AG08395 (cell line): ENCODE results near the gene MAGIX.
"Not testable (repeated sequence)": the region's sequence is repeated elsewhere in the genome, so short reads cannot be mapped to it uniquely, and the experiment has no call there.

Source experiments
- DNase-seq: peaks from one replicate; pipeline ENCODE4 v3.0.0; 2012; ENCODE audit warnings: mixed read lengths, low spot score

The MAGIX gene

DNA sequence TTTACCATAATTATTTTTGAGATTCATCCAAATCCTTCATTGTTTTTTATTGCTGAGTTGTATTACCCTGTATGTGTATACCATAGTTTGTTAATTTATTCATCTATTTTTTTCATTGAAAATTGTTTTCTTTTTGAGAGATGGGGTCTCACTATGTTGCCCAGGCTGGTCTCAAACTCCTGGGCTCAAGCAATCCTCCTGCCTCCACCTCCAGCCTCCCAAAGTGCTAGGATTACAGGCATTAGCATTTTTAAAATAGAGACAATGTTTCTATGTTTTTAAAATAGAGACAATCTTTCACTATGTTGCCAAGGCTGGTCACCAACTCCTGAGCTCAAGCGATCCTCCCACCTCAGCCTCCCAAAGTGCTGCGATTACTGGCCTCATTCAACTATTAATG lies 1.6 kb upstream of the MAGIX start:
- no peak for DNase-seq

DNA sequence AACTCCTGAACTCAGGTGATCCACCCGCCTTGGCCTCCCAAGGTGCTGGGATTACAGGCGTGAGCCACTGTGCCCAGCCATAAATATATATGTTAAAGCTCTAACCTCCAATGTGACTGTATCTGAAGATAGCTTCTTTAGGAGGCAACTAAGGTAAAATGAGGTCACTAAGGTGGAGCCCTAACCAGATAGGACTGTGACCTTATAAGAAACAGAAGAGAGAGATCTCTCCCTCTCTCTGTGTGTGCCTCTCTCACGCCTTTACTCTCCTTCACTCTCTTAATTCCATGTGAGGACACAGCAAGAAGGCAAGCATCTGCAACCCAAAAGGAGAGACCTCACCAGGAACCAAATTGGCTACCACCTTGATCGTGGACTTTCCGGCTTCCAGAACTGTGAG lies 926 bp upstream of the MAGIX start:
- no peak for DNase-seq

DNA sequence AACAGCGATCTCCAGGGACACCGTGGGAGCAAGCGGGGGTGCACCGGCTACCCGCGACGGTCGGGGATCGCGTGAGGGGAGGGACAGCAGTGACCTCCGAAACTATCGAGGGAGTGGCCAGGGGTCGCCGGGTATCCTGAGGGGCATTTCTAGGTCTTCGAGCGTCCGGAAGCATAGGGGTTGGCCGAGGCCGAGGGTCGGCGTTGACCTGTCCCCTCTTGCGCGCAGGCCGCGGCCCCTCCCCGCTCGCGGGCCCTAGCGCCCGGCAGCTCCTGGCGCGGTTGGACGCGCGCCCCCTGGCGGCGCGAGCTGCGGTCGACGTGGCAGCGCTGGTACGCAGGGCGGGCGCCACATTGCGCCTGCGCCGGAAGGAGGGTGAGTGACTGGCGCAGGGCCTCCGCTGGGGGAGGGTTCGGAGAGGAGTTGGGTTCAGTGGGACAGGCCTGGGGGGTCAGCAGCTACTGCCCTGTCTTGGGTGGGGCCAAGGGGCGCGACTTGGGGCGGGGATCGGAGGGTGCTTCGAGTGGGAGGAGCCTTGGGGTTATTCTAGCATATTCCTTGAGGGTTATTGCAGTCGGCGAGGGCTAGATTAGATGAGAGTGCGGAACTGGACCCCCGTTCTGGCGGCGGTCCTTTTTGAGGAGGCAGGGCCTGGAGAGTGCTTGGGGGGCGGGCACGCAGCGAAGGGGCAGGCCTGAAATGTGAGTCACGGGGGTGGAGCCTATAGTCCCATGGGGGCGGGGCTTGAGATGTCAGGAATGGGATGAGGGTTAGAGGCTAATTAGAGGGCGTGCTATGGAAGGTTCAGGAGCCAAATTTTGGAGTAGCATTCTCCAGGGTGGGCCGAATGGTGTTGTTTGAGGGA lies 1.2 kb downstream of the MAGIX start:
- peak; percentile 74 for DNase-seq

DNA sequence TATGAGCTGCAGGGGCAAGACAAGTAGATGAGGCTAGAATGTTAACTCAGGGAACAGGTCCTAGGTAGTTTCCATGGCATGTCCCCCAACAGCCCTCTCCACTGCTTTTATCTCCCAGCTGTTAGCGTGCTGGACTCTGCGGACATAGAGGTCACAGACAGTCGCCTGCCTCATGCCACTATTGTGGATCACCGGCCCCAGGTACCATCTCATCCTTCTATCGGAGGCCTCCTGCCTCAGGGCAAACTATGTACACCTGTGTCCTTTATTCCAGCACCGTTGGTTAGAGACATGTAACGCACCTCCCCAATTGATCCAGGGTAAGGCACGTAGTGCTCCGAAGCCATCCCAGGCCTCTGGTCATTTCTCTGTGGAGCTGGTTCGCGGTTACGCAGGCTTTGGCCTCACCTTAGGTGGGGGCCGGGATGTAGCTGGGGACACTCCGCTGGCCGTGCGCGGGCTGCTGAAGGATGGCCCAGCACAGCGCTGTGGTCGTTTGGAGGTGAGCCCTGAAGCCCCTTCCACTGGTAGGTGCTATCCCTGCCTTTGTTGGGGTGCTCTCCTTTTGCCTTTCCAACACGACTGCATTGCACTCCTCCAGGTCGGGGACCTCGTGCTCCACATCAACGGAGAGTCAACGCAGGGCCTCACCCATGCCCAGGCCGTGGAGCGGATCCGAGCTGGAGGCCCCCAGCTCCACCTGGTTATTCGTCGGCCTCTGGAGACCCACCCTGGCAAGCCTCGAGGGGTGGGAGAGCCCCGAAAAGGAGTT lies 2.2 kb downstream of the MAGIX start:
- DNase-seq: no peak

DNA sequence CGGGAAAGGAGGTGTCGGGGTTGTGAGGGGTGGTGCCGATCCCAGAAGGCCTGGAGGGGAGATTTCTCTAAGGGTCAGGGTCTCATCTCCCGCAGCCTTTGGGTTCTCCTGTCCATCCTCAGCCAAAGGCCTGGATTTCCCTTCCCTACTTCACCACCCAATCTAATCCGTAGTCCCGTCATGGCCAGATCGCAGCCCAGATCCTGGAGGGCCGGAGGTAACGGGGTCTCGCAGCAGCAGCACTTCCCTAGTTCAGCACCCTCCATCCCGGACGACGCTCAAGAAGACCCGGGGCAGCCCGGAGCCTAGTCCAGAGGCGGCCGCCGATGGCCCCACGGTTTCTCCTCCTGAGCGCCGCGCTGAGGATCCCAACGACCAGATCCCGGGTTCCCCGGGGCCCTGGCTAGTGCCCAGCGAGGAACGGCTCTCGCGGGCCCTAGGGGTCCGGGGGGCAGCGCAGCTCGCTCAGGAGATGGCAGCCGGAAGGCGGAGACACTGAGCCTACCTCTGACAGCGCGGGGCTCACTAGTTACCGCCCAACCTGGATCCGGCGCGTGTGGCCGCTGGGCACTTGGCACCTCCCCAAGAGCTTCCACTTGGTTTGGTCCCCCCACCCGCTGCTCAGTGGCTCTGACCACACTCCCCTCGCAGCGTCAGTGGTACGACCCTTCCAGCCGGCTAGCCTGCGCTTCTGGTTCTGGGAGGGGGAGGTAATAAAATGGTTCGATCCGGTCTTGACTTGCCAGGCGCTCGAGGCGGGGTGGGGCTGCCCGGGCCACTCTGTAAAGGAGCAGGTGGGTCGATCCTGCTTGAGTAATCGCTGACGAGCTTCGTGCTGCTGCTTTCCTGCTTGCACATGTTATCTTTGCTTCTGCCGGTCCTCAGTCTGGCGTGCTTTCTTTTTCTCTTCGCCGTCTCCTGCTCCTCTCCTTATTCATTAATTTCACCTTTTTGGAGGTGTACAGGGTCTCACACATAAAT lies 3.6 kb downstream of the MAGIX start:
- no peak for DNase-seq

DNA sequence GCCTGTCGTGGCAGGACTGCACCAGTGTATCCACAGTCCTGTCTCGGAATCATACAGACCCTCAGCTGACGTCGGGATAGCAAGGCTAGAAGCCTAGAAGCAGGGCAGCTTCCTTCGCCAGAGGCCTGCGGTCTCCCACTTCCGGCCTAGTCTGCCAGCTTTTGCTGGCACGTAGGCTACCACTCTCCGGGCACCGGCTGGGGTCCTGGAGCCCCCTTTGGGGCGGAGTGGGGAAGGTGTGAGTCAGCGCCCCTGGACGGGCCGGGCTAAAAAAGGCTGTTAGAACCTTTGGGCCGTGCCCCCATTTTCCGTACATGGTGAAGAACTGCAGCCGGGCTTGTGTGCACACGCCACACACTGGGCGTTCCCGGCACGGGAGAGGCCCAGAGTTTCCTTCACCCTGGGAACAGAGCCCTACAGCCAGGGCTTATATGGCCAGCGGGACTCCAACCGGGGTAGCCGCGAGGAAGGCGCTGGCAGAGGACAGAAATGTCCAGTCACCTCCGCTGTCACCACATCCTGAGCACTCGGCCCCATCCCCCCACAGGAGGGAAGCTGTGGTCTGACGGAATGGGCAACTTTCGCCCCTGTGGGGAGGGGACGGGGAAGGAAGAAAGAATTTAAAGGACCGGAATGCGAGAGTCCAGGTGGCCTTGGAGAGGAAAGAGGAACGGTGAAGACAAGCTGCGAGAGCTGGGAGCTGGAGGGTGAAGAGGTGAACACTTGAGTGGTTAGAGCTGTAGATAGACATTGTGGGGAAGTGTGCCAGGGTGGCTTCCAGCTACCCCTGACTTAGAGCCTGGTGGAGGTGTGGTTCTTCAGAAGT lies 4.6 kb downstream of the MAGIX start:
- DNase-seq: peak; percentile 61

DNA sequence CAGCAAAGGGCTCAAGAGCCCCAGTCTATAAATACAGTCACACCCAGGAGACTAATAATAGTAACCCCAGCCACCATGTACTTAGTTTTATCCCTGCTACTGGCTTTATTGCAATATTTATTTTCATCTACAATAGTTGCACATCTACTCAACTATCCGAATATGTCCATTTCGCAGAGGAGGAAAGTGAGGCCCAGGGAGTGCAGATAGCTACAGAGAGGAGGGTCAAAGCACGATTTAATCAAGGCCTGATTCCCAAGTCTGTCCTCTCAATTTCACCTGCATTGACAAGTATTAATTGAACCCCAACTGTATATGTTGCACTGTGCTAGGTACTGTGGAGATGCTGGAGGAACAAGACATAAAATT lies 5.2 kb downstream of the MAGIX start:
- DNase-seq: no peak

DNA sequence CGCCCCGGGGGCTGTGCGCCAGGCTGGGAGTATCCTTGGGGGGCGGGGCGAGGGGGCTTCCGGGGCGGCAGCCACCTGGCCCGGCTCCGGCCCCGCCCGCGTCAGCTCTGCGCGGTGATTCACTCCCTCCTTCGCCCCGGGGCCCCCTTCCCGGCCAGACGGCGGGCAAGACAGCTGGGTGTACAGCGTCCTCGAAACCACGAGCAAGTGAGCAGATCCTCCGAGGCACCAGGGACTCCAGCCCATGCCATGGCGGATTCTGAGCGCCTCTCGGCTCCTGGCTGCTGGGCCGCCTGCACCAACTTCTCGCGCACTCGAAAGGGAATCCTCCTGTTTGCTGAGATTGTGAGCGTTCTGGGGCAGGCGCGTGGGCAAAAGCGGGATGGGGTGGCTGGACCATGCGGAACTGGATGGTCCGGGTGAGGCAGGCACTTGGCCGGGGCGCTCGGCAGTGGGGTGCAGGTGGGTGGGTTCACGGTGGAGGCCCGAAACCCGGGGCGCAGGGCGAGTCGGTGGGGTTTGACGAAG lies 9.3 kb downstream of the MAGIX start, which contains the start of gene PLP2:
PLP2 (plus strand) TSS at position 147 of the 528 bp plus-strand sequence; CDS start at position 250, 103 bp downstream.
- DNase-seq: peak; percentile 32

DNA sequence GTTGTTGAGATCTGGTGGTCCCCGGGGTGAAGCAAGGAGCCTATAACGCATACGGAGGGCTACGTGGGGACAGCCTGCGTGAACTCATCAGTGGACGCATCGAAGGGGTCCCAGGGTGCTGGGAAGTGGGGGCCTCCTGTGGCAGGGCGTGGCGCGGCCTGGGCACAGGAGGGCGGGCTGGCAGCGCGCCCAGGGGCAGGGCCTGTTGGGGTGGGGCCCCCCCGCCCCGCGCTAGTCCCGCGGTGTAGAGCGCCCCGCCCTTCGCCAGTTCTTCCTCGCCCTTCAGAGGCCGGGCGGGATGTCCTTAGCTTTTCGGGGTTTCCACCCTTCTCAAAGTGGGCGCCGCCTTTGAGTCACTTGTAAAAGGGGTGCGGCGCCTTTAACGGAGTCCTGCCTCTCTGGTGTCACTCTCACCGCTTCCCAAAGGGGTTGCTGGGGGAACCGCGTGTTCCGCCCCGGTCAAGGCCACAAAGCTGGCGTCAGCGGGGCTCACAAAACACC lies 9.8 kb downstream of the MAGIX start:
- DNase-seq: peak; percentile 48

DNA sequence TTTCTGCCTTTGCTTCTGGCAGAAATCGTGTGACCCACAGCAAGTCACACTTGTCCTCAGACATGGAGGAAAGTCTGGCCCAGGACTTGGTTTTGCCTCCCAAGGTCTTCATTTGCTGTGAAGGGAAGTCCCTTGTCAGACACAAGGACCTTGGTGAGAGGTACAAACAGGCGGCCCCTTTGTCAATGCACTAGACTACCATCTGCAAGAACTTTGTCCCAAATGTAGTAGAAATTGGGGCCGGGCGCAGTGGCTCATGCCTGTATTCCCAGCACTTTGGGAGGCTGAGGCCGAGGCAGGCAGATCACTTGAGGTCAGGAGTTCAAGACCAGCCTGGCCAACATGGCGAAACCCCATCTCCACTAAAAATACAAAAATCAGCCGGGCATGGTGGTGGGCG lies 11.0 kb downstream of the MAGIX start:
- not testable (repeated sequence) for DNase-seq

DNA sequence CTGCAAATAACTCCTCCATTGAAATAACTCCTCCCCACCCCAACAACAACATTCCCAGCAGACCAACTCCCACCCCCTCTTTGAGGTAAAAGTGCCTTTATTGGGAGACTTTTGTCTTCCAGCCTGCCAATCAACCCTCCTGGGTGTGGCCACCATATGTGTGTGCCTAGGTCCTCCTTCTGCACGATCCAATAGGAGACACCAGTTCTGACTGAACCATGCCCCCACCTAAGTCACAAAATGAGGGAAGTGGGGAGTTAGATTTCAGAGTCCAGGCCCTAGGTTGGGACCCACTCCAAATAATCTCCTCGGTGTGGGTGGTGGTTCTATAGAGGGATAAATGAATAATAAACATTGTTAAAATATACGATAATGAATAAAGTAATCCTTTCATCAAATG lies 12.2 kb downstream of the MAGIX start:
- DNase-seq: no peak

DNA sequence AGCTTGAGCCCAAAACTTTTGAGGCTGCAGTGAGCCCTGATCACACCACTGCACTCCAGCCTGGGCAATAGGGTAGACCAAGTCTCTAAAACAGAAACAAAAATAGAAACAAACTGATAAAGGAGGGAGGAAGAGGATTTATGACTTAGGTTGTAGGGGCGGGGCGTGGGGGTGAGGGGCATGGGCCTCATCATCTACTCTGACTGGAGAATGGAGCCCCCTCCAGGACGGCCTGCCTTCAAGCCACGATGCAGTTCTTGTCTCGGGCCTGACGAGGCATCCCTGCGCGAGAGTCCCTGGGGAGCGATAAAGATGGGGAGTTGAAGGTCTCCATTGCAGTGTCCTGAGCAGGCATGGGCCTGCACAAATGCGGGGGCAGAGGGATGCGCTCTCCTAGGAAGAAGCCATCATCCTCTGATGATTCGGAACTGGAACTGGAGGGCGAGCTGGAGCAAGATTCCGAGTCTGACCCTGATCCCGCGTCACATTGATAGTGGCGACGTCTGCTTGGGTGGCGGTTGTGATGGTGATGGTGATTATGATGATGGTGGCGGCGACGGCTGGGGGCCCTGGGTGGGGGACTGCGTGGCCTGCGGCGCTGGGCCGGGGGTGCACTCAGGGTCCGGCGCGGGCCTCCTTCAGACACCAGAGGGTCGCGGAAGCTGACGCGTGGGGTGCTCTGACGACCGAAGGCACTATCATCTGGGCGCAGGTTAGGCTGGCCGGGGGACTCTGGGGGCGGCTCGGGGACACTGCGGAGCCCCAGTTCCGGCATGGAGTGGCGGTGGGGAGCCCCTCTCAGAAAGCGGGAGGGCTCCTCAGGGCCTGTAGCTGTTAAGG lies 13.1 kb downstream of the MAGIX start:
- DNase-seq: no peak

DNA sequence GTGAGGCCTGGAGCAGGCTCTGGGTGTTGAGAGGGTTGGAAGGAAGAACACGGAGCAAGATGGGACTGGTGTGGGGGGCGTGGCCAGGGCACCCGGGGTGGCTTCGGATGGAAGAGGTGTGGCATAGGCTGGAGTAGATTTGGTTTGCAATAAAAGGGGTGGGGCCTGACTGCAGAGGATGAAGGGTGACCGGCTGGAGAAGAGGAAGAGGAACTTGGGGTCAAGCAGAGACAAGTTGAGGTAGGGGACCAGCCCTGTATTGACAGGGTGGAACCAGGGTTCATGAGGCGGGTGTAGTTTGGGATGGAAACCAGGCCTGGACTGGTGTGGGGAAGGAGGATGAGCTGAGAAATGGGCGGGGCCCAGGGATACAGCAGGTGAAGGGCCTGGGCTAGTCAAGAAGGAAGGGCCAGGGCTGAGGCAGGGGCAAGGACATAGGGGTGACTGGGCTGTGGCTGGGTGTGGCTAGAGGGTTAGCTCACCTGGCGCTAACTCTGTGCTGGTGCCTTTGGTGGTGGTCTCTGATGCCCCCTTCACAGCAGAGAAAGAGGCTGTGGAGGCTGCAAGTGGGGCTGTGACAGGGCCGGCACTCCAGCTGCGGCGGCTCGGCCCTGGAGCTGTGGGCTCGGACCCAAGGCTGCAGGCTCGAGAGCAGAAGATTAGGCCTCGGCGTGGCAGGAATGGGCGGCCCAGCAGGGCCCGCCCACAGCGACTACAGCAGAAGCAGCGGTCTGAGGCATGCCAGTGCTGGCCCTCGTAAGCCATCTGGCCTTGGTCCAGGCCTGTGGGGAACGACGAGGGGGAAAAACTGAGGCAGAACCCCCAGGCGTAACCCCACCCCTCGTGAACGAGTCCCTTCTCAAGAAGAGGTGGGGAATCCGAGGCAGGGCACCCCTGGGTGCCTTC lies 14.1 kb downstream of the MAGIX start:
- DNase-seq: no peak

DNA sequence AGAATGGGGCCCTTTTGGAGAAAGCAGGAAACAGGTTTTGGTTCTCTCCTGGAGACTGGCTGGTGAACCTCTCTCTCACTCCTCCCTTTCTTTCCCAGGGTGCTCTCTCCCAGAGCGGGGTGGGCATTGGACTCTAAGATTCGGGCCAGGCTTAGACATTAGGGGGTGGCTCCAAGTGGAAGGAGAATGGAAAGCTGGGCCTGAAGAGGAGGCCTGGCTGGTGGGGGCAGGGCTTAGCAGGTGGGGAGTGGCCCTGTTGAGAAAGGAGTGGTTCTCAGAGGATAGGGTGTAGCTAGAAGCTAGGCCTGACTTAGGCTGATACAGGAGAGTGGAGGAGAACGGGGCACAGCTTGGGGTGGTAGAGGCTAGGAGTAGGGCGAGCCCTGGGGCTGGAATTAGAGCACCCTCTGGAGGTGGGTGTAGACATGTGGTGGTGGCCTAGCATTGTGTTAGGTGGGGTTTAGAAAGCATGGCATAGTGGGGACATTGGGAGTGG lies 14.8 kb downstream of the MAGIX start:
- no peak for DNase-seq

DNA sequence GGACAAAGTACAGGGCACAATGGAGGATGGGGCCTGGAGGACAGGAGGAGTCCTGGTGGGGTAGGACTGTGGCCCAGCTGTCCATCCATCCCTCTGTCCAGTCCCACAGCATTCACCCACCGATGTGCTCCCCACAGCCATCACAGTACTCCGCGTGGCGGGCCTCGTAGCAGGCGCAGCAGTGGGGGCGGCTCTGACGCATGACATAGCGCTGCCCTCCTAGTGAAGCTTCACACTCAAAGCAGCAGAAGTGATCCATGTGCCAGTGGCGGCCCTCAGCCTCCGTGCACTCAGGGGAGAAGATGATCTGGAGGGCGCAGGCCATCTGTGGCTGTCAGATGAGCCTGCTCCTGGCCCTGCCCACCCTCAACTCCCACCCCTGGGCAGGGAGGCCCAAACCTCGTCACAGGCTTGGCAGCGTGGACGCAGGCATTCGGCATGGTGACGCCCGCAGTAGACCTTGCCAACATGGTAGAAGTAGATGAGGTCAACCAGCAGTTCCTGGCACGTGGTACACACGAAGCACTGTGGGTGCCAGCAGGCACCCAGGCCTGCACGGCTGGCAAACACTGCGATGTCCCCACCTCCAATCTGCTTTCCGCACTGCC lies 15.4 kb downstream of the MAGIX start:
- DNase-seq: no peak

DNA sequence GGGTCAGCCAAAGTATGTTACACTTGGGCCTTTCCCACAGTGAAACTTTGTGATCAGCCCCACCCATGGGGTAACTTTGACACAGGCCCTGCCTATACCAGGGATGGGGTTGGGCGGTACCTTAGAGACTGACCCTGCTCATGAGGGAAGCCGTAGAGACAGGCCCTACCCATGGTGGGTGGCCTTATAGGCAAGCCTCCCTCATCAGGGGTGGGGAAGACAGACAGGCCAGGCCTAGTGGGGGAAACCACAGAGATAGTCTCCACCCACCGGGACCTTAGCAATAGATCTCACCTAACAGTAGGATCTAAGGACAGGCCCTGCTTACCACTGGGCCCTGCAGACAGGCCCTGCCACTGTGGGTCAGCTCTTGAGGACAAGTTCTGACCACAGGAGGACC lies 16.0 kb downstream of the MAGIX start:
- no peak for DNase-seq

DNA sequence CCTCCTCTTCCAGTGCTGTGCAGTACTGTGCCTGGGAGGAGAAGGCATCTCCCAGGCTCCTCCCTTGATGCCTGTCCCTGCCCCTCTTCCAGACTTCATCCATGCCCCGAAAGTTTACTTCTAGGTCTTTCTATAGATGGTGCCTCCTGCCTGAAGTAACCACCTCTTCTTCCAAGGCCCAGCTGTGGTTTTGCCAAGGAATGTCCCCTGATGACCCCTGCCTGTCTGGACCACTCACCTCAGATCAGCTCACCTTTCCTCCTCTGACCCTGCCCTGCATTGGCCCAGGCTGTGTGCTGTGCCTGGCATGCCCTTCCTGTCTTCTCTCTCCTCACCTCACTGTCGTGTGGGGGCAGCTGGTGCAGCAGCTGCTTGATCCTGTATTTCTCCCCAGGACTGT lies 16.8 kb downstream of the MAGIX start:
- DNase-seq: no peak

DNA sequence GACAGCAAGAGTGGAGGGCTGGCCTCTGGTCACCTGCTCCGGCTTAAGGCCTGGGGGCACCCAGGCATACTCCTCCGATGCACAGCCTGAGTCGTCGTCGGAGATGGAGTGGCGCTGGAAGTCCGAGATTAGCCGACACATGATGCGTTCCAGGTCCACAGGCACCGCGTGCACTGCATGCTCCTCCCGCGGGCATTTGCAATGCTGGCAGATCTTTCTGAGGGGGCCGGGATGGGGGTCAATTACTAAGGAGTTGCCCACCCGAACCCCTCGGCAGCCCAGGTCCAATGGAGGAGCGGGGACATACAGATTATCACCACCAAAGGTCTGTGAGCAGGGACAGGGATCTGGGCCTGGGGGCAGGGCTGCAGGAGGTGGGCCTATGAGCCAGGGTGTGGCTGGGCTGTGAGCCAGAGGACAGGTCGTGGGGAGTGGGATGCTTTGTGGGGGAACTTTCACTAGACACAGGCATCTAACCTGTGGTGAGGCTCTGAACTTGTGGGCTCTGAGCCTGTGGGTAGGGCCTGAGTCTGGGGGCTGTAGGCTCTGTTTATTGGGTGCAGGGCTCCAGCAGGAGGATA lies 21.2 kb downstream of the MAGIX start:
- no peak for DNase-seq
